ENCODE results near the gene TVP23C.
"Not testable (repeated sequence)": the region's sequence is repeated elsewhere in the genome, so short reads cannot be mapped to it uniquely, and the experiment has no call there.

TVP23C gene

GRCh38 chr17:15563375-15563857 lies at the start of gene TVP23C:
TSS of gene TVP23C (minus strand) at chr17:15563483. CDS start at chr17:15563448, 35 bp downstream.
- peak; percentile 83 for DNase-seq (ENCODE audit: low spot score)

GRCh38 chr17:15592960-15593359 lies 29.7 kb upstream of the TVP23C start:
- not testable (repeated sequence) for DNase-seq (ENCODE audit: low spot score)

- DNase-seq (ENCODE audit: low spot score), result not testable (repeated sequence)
These were observed 28.7 kb upstream of the TVP23C start for GRCh38 chr17:15591986-15592385.

GRCh38 chr17:15590844-15591243 lies 27.6 kb upstream of the TVP23C start:
- DNase-seq (ENCODE audit: low spot score), result not testable (repeated sequence)

GRCh38 chr17:15589544-15590536 lies 26.6 kb upstream of the TVP23C start:
- DNase-seq (ENCODE audit: low spot score), result not testable (repeated sequence)

GRCh38 chr17:15588017-15588416 lies 24.7 kb upstream of the TVP23C start:
- DNase-seq (ENCODE audit: low spot score), result not testable (repeated sequence)

GRCh38 chr17:15583313-15583712 lies 20.0 kb upstream of the TVP23C start:
- DNase-seq (ENCODE audit: low spot score), result not testable (repeated sequence)

- DNase-seq (ENCODE audit: low spot score), result not testable (repeated sequence)
These were observed 18.2 kb upstream of the TVP23C start for GRCh38 chr17:15581462-15581861.

GRCh38 chr17:15576848-15577247 lies 13.6 kb upstream of the TVP23C start:
- DNase-seq (ENCODE audit: low spot score), result not testable (repeated sequence)

GRCh38 chr17:15574660-15575059 lies 11.4 kb upstream of the TVP23C start:
- not testable (repeated sequence) for DNase-seq (ENCODE audit: low spot score)

GRCh38 chr17:15573870-15574269 lies 10.6 kb upstream of the TVP23C start:
- peak; percentile 17 for DNase-seq (ENCODE audit: low spot score)

- not testable (repeated sequence) for DNase-seq (ENCODE audit: low spot score)
These were observed 489 bp downstream of the TVP23C start for GRCh38 chr17:15562613-15563374.

- not testable (repeated sequence) for DNase-seq (ENCODE audit: low spot score)
These were observed 1.8 kb downstream of the TVP23C start for GRCh38 chr17:15561439-15561838.

GRCh38 chr17:15558403-15559105 lies 4.7 kb downstream of the TVP23C start:
- DNase-seq (ENCODE audit: low spot score), result not testable (repeated sequence)

GRCh38 chr17:15557334-15557832 lies 5.9 kb downstream of the TVP23C start:
- not testable (repeated sequence) for DNase-seq (ENCODE audit: low spot score)

- not testable (repeated sequence) for DNase-seq (ENCODE audit: low spot score)
These were observed 10.4 kb downstream of the TVP23C start for GRCh38 chr17:15552932-15553331.

GRCh38 chr17:15549552-15549951 lies 13.7 kb downstream of the TVP23C start:
- DNase-seq (ENCODE audit: low spot score), result not testable (repeated sequence)

GRCh38 chr17:15546604-15547003 lies 16.7 kb downstream of the TVP23C start:
- DNase-seq (ENCODE audit: low spot score), result not testable (repeated sequence)

- DNase-seq (ENCODE audit: low spot score), result not testable (repeated sequence)
These were observed 22.7 kb downstream of the TVP23C start for GRCh38 chr17:15540371-15541219.

GRCh38 chr17:15533122-15533521 lies 30.2 kb downstream of the TVP23C start:
- DNase-seq (ENCODE audit: low spot score), result not testable (repeated sequence)

Measured in Ammon's horn (tissue), 1 donor.